GM23248 (cell line): ENCODE results near the gene JAGN1.

Experiments
- EZH2 ChIP-seq: fragments of 200-600 bp; sonication (generic); IDR thresholded peaks from 2 replicates; pipeline ENCODE4 v1.6.1; 2018; ENCODE audit warnings: antibody characterized with exemption, mild to moderate bottlenecking; ENCODE audit not compliant: insufficient read depth, poor library complexity, severe bottlenecking
- EZH2phosphoT487 ChIP-seq: fragments of 200-600 bp; sonication (generic); IDR thresholded peaks from 2 replicates; pipeline ENCODE4 v1.6.1; 2018; ENCODE audit warnings: antibody characterized with exemption, moderate library complexity, mild to moderate bottlenecking, low read depth; ENCODE audit not compliant: insufficient read depth

DNA sequence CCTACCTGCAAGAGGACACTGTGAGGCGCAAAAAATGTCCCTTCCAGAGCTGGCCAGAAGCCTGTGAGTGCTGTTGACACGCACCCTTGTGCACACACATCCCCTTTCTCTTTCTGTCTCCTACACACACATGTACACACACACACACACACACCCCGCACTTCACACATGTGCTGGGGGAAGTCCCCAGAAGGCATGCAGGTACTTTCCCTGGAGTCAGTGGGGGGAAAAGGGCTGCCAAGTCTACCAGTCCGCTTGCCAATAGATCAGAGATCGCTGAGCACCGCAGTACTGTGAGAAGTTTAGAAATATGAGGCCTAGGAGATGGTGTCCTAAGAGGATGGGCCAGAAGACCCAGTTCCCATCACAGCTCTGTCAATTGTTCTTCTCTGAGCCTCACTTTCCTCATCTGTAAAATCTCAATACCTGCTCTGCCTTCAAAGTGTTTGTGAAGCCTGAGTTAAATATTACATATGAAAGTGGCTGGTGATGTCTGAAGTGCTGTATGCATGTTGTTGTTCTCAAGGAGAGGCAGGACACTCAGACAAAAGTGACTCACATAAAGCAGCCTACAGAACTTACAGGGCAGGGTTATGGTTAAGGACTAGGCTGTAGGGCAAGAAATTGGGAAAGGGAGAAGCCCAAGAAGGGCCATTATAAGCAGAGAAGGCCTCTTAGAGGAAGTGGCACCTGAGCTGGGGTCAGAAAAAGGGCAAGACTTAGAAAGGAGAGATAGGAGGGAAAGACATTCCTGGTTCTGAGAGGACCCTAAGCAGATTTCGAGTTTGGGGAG lies 19.0 kb downstream of the JAGN1 start:
- TF ChIP-seq EZH2: no peak
- no peak for TF ChIP-seq EZH2phosphoT487
